ENCODE data around the gene DEFB132. TPM values are rescaled to one million over a fixed set of nuclear protein-coding genes. Genes with fewer than 3 reads are reported as not detected.

Gene DEFB132
- total and polyA plus RNA-seq, 2 of the 13 experiments (the other 11 are each of a cell fraction or from before 2014, with no cell fraction given), result not detected

GRCh38 chr20:271528-271927 is 14.0 kb downstream of the DEFB132 start (continued):
- no peak for TF ChIP-seq AHDC1 (CRISPR knock-in tag; IDR thresholded peaks at IDR 0.05; ENCODE audit: borderline replicate concordance)
- peak; percentile 88 for TF ChIP-seq ZNF629 (CRISPR knock-in tag; conservative IDR thresholded peaks at IDR 0.05)
- no peak for TF ChIP-seq SP5 (CRISPR knock-in tag; IDR thresholded peaks at IDR 0.05; ENCODE audit: borderline replicate concordance, low read depth)
- TF ChIP-seq ZNF30 (CRISPR knock-in tag; IDR thresholded peaks at IDR 0.05), result no peak
- no peak for TF ChIP-seq GPN1 (CRISPR knock-in tag; IDR thresholded peaks at IDR 0.05; ENCODE audit: borderline replicate concordance)
- no peak for TF ChIP-seq HMGXB4 (CRISPR knock-in tag; IDR thresholded peaks at IDR 0.05; ENCODE audit: borderline replicate concordance in 1 of 2, low read depth in 1 of 2)
- no peak for TF ChIP-seq POLR2AphosphoS5 (IDR thresholded peaks at IDR 0.05; ENCODE audit: low read depth, low read length)
- TF ChIP-seq ZNF776 (CRISPR knock-in tag; IDR thresholded peaks at IDR 0.05), result 0 out of 2 replicates have a peak, but pooled peaks have one; percentile 28
- no peak for TF ChIP-seq ZNF777 (CRISPR knock-in tag; IDR thresholded peaks at IDR 0.05)

Measured in HepG2 (cell line).